Mesendoderm (in vitro differentiated cells): ENCODE results near the gene ZNF83.

Source experiments
- DNase-seq: peaks from one replicate; pipeline ENCODE4 v3.0.0; 2013
- H2AK5ac ChIP-seq: 2 replicates; pipeline ENCODE4 v1.6.1; 2013; ENCODE audit warnings: low read length, inconsistent platforms
- H2BK120ac ChIP-seq: 2 replicates; pipeline ENCODE4 v1.6.1; 2013; ENCODE audit warnings: low read depth, mild to moderate bottlenecking, low read length, moderate library complexity, mixed read lengths
- H2BK15ac ChIP-seq: replicated peaks from 2 replicates; pipeline ENCODE4 v1.6.1; 2013; ENCODE audit warnings: low read depth, mild to moderate bottlenecking, moderate library complexity
- H2BK5ac ChIP-seq: 2 replicates; pipeline ENCODE4 v1.6.1; 2013; ENCODE audit warnings: low read length, inconsistent platforms
- H3K18ac ChIP-seq: 2 replicates; pipeline ENCODE4 v1.6.1; 2013; ENCODE audit warnings: mild to moderate bottlenecking, low read length, mixed read lengths
- H3K23ac ChIP-seq: one replicate; pipeline ENCODE4 v1.6.1; 2013; ENCODE audit warnings: low read length
- H3K27ac ChIP-seq: 2 replicates; pipeline ENCODE4 v1.5.1; 2013; ENCODE audit warnings: low read depth, mild to moderate bottlenecking, inconsistent platforms, low read length, moderate library complexity
- H3K27me3 ChIP-seq: 2 replicates; pipeline ENCODE4 v1.6.1; 2013; ENCODE audit warnings: low read length, control low read depth, mild to moderate bottlenecking, inconsistent platforms; ENCODE audit not compliant: insufficient read depth, poor library complexity
- H3K36me3 ChIP-seq: 2 replicates; pipeline ENCODE4 v1.6.1; 2013; ENCODE audit warnings: low read length, inconsistent platforms; ENCODE audit not compliant: control insufficient read depth, insufficient read depth
- H3K4ac ChIP-seq: one replicate; pipeline ENCODE4 v1.6.1; 2013; ENCODE audit warnings: low read depth, mild to moderate bottlenecking, low read length, moderate library complexity
- H3K4me1 ChIP-seq: 2 replicates; pipeline ENCODE4 v1.6.1; 2013; ENCODE audit warnings: low read depth, low read length, inconsistent platforms; ENCODE audit not compliant: control insufficient read depth
- H3K4me2 ChIP-seq: 2 replicates; pipeline ENCODE4 v1.6.1; 2013; ENCODE audit warnings: low read length
- H3K4me3 ChIP-seq: 2 replicates; pipeline ENCODE4 v1.5.1; 2013; ENCODE audit warnings: mild to moderate bottlenecking, low read length
- H3K56ac ChIP-seq: one replicate; pipeline ENCODE4 v1.6.1; 2013; ENCODE audit warnings: low read length
- H3K79me1 ChIP-seq: 2 replicates; pipeline ENCODE4 v1.6.1; 2013; ENCODE audit warnings: low read length, inconsistent platforms
- H3K79me2 ChIP-seq: 2 replicates; pipeline ENCODE4 v1.6.1; 2013; ENCODE audit warnings: mild to moderate bottlenecking, low read length; ENCODE audit not compliant: control insufficient read depth, insufficient read depth
- H3K9ac ChIP-seq: 2 replicates; pipeline ENCODE4 v1.6.1; 2013; ENCODE audit warnings: low read length, inconsistent platforms
- H4K5ac ChIP-seq: one replicate; pipeline ENCODE4 v1.6.1; 2013; ENCODE audit warnings: low read length
- H4K8ac ChIP-seq: one replicate; pipeline ENCODE4 v1.6.1; 2013; ENCODE audit warnings: low read depth, mild to moderate bottlenecking, control low read depth, low read length, moderate library complexity
- WGBS: extraction: QIAGEN DNeasy Blood & Tissue Kit; methylation state at CpG from one replicate; pipeline ENCODE4 v1.1.7; 2013; ENCODE audit warnings: low lambda C conversion rate, missing lambda C conversion rate; ENCODE audit not compliant: insufficient coverage; ENCODE audit errors: extremely low coverage; 5-methylcytosine and 5-hydroxymethylcytosine counted together

Gene ZNF83

DNA sequence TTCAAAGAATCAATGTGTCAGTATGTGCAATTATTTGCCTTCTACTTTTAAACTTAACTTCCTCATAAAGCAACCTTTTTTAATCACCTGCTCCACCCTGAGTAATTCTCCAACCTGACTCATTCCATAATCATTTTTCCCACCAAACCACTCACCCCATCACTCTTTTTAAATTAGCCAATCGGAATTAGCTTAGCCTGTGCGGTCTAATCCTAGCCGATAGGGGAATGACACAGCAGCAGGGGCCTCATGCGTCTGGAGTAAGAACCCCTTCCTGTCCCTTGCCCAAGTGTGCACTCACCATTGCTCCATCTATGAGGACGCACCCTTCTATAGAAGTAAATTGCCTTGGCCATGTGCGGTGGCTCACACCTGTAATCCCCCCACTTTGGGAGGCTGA lies 27.4 kb upstream of the ZNF83 start:
- no peak overlapping the region for H2BK5ac ChIP-seq
- H4K8ac ChIP-seq: no peak overlapping the region
- no peak overlapping the region for H3K56ac ChIP-seq
- no peak overlapping the region for H2AK5ac ChIP-seq
- no peak overlapping the region for H3K4me3 ChIP-seq
- no peaks in the 10 kb centered on the region for H3K27me3 ChIP-seq
- no peak overlapping the region for H2BK15ac ChIP-seq
- no peak overlapping the region for H4K5ac ChIP-seq
- DNase-seq: no peak
- H3K4me2 ChIP-seq: no peak overlapping the region
- H3K23ac ChIP-seq: no peak overlapping the region
- WGBS: 100% methylated on average over 1 of the region's 6 CpGs
- H3K79me1 ChIP-seq: peaks cover 3% of the 10 kb centered on the region
- no peaks in the 10 kb centered on the region for H3K36me3 ChIP-seq
- no peak overlapping the region for H3K9ac ChIP-seq
- H3K4me1 ChIP-seq: no peaks in the 10 kb centered on the region
- H3K18ac ChIP-seq: no peak overlapping the region
- no peak overlapping the region for H2BK120ac ChIP-seq
- no peak overlapping the region for H3K27ac ChIP-seq
- H3K4ac ChIP-seq: no peak overlapping the region
- no peaks in the 10 kb centered on the region for H3K79me2 ChIP-seq

DNA sequence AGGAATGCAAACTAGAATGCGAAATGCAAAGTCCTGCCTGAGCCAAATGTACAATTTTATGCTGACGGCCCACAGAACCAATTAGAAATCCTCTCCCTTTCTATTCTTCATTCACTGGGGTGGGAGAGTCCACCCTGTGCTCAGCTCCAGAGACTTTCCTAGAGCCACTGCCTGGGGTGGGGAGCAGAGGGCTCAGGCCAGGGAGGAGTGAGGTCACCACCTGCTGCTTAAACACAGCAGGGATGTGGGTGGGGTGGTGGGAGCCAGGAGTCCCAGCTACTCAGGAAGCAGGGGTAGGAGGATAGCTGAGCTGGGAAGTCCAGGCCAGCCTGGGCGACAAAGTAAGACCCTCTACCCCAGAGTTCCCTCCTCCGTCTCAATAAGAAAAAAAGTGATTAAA lies 26.9 kb upstream of the ZNF83 start:
- no peak overlapping the region for H3K56ac ChIP-seq
- no peaks in the 10 kb centered on the region for H3K36me3 ChIP-seq
- DNase-seq: no peak
- H3K4me2 ChIP-seq: no peak overlapping the region
- no peak overlapping the region for H3K27ac ChIP-seq
- no peaks in the 10 kb centered on the region for H3K4me1 ChIP-seq
- H2BK15ac ChIP-seq: no peak overlapping the region
- no peak overlapping the region for H4K5ac ChIP-seq
- H3K4me3 ChIP-seq: no peak overlapping the region
- H4K8ac ChIP-seq: no peak overlapping the region
- H3K27me3 ChIP-seq: no peaks in the 10 kb centered on the region
- H2BK120ac ChIP-seq: no peak overlapping the region
- H2AK5ac ChIP-seq: no peak overlapping the region
- H3K23ac ChIP-seq: no peak overlapping the region
- H3K79me1 ChIP-seq: peaks cover 2% of the 10 kb centered on the region
- H3K79me2 ChIP-seq: no peaks in the 10 kb centered on the region
- no peak overlapping the region for H2BK5ac ChIP-seq
- no peak overlapping the region for H3K9ac ChIP-seq
- H3K18ac ChIP-seq: no peak overlapping the region
- H3K4ac ChIP-seq: no peak overlapping the region
- WGBS: no CpG with 5 or more reads among the region's 4 CpGs

DNA sequence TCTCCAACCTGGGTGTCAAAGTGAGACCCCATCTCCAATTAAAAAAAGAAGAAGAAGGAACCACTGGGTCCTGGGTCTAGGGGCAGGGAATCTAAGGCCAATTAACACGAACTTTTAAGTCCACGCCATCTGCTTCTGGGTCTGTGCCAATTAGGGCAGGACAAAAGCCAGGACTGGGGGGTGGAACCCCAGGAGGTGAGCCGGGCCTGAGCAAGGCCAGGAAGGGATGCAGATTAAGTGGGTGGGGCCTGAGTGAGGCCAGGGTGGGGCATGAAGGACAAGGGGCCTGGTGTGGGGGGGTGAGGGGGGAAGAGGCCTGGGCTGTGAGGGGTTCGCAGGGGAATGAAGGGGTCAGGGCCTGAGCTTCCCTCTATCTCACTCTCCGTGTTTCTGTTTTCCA lies 26.3 kb upstream of the ZNF83 start:
- no peak overlapping the region for H2AK5ac ChIP-seq
- no peaks in the 10 kb centered on the region for H3K27me3 ChIP-seq
- no peak overlapping the region for H3K18ac ChIP-seq
- H4K8ac ChIP-seq: no peak overlapping the region
- no peak overlapping the region for H3K56ac ChIP-seq
- H2BK120ac ChIP-seq: no peak overlapping the region
- no peak overlapping the region for H2BK15ac ChIP-seq
- no peak overlapping the region for H3K27ac ChIP-seq
- no CpG with 5 or more reads among the region's 5 CpGs for WGBS
- no peak overlapping the region for H2BK5ac ChIP-seq
- H3K4me1 ChIP-seq: no peaks in the 10 kb centered on the region
- H4K5ac ChIP-seq: no peak overlapping the region
- H3K4me3 ChIP-seq: no peak overlapping the region
- DNase-seq: no peak
- no peaks in the 10 kb centered on the region for H3K36me3 ChIP-seq
- H3K79me2 ChIP-seq: no peaks in the 10 kb centered on the region
- no peak overlapping the region for H3K23ac ChIP-seq
- no peak overlapping the region for H3K4me2 ChIP-seq
- H3K79me1 ChIP-seq: peaks cover 1% of the 10 kb centered on the region
- H3K4ac ChIP-seq: no peak overlapping the region
- H3K9ac ChIP-seq: no peak overlapping the region

DNA sequence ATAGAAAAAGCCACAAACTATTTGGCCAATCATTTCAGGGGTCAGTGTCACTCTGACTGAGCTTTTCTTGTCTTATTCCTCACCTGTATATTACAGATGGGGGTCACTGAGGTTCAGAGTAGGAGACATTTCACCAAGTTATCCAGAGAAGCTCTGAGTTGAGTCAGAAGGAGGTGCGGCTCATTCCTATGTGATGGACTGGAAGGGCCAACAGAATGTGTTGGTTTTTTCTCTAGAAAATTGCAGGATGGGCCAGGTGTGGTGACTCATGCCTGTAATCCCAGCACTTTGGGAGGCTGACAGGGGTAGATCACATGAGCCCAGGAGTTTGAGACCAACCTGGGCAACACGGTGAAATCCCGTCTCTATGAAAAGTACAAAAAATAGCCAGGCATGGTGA lies 24.5 kb upstream of the ZNF83 start:
- Histone ChIP-seq H3K36me3 (no peaks in the 10 kb centered on the region), H2AK5ac (no peak overlapping the region), H3K27ac (no peak overlapping the region), H3K56ac (no peak overlapping the region), H3K9ac (no peak overlapping the region), H2BK120ac (no peak overlapping the region), H3K79me2 (no peaks in the 10 kb centered on the region), H3K4me3 (no peak overlapping the region), H3K4ac (no peak overlapping the region), H3K18ac (no peak overlapping the region), H2BK5ac (no peak overlapping the region), H3K23ac (no peak overlapping the region), H2BK15ac (no peak overlapping the region), H3K27me3 (no peaks in the 10 kb centered on the region), H3K4me2 (no peak overlapping the region), H4K8ac (no peak overlapping the region), H4K5ac (no peak overlapping the region), H3K79me1 (peaks cover 1% of the 10 kb centered on the region), H3K4me1 (no peaks in the 10 kb centered on the region)
- WGBS: no CpG with 5 or more reads among the region's 3 CpGs
- DNase-seq: no peak

DNA sequence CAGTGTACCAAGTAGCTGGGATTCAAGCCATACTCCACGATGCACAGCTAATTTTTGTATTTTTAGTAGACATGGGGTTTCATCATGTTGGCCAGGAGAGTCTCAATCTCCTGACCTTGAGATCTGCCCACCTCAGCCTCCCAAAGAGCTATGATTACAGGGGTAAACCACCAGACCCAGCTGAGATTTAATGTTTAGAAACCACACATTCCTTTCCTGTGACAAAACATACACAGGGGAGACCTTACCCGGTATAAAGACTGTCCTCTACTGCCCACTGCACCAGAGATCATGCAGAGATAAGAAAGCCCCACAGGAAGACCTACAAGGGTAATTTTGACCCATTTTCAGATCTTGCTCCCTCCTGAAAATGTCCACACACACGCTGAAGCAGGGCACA lies 22.8 kb upstream of the ZNF83 start:
- H4K8ac ChIP-seq: no peak overlapping the region
- H2BK15ac ChIP-seq: no peak overlapping the region
- H3K4me2 ChIP-seq: no peak overlapping the region
- H3K27ac ChIP-seq: no peak overlapping the region
- H3K36me3 ChIP-seq: no peaks in the 10 kb centered on the region
- H3K4me1 ChIP-seq: no peaks in the 10 kb centered on the region
- no peak overlapping the region for H3K4me3 ChIP-seq
- no peak overlapping the region for H3K18ac ChIP-seq
- H2BK120ac ChIP-seq: no peak overlapping the region
- H3K23ac ChIP-seq: no peak overlapping the region
- no peak overlapping the region for H3K9ac ChIP-seq
- H2BK5ac ChIP-seq: no peak overlapping the region
- H3K79me1 ChIP-seq: peaks cover 1% of the 10 kb centered on the region
- no peak overlapping the region for H2AK5ac ChIP-seq
- no peak overlapping the region for H3K56ac ChIP-seq
- no peak overlapping the region for H4K5ac ChIP-seq
- no CpG with 5 or more reads among the region's 3 CpGs for WGBS
- no peaks in the 10 kb centered on the region for H3K27me3 ChIP-seq
- no peak for DNase-seq
- no peaks in the 10 kb centered on the region for H3K79me2 ChIP-seq
- no peak overlapping the region for H3K4ac ChIP-seq

DNA sequence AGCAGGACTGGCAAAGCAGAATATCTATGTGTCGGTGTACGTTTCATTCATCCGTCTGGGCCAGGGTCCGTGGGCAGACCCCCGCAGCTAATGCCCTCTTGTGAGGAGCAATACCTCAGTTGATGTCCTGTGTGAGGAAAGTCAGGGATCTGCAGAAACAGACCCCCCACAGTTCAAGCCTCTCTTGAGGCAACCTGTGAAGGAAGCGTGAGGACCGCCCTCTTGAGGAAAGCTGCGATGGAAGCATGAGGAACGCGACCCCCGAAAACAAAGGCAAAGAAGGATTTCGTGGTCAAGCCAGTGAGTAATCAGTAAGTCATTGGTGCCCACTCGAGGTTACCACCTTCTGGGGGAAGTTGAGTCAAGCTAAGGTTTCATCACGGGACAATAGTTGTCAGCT lies 20.9 kb upstream of the ZNF83 start:
- Histone ChIP-seq H3K18ac (no peak overlapping the region), H4K5ac (no peak overlapping the region), H3K4me2 (no peak overlapping the region), H2BK120ac (no peak overlapping the region), H3K56ac (no peak overlapping the region), H3K79me2 (no peaks in the 10 kb centered on the region), H3K9ac (no peak overlapping the region), H3K4ac (no peak overlapping the region), H3K79me1 (peaks cover 1% of the 10 kb centered on the region), H4K8ac (no peak overlapping the region), H3K4me1 (no peaks in the 10 kb centered on the region), H3K27me3 (no peaks in the 10 kb centered on the region), H2AK5ac (no peak overlapping the region), H2BK15ac (no peak overlapping the region), H3K4me3 (no peak overlapping the region), H3K36me3 (no peaks in the 10 kb centered on the region), H3K27ac (no peak overlapping the region), H2BK5ac (no peak overlapping the region), H3K23ac (no peak overlapping the region)
- peak; percentile 48 for DNase-seq
- no CpG with 5 or more reads among the region's 14 CpGs for WGBS
